ENCODE measurements around the gene FOXD3. TPM values are rescaled to one million over a fixed set of nuclear protein-coding genes. Genes with fewer than 3 reads are reported as not detected.
"Not testable (repeated sequence)": the region's sequence is repeated elsewhere in the genome, so short reads cannot be mapped to it uniquely, and the experiment has no call there.

Gene FOXD3
- total and polyA plus RNA-seq, 4 donors, result 0.52 to 1.7 TPM; not detected in 2

- Histone ChIP-seq H3K4me1 (ENCODE audit: control insufficient read depth in 1 of 2, insufficient read depth in 2 of 2, low read length in 2 of 2) (no peaks in the 10 kb centered on the region), H3K27ac (ENCODE audit: low read depth in 1 of 2, low read length in 2 of 2) (no peak overlapping the region), H3K9me3 (ENCODE audit: control insufficient read depth, low read length) (no peaks in the 10 kb centered on the region), H3K36me3 (ENCODE audit: control insufficient read depth in 1 of 2, insufficient read depth in 2 of 2, low read length in 1 of 2) (peaks cover 0 to 1% of the 10 kb centered on the region in 2 donors), H3K27me3 (ENCODE audit: control insufficient read depth in 1 of 2, insufficient read depth in 2 of 2, low read length in 1 of 2) (no peaks in the 10 kb centered on the region), H3K4me3 (ENCODE audit: low read length in 2 of 2) (no peak overlapping the region)
- peak in 1 of 2 donors; percentile 9 for DNase-seq
- WGBS, 2 donors, result 51 to 54% methylated on average over 2 of the region's 2 CpGs
- intact Hi-C loops (cut with DNase I), result no loop called here
- no peak for ATAC-seq (ENCODE audit: low FRiP score)
Measured at GRCh38 chr1:63342402-63342801, 20.0 kb downstream of the FOXD3 start.

GRCh38 chr1:63343922-63344321 lies 21.6 kb downstream of the FOXD3 start:
- H3K4me3 ChIP-seq (ENCODE audit: low read length in 2 of 2), result no peak overlapping the region
- H3K27ac ChIP-seq (ENCODE audit: low read depth in 1 of 2, low read length in 2 of 2), result no peak overlapping the region
- H3K27me3 ChIP-seq (ENCODE audit: control insufficient read depth in 1 of 2, insufficient read depth in 2 of 2, low read length in 1 of 2), result no peaks in the 10 kb centered on the region
- no peak for ATAC-seq (ENCODE audit: low FRiP score)
- H3K36me3 ChIP-seq (ENCODE audit: control insufficient read depth in 1 of 2, insufficient read depth in 2 of 2, low read length in 1 of 2), result peaks cover 0 to 1% of the 10 kb centered on the region in 2 donors
- H3K4me1 ChIP-seq (ENCODE audit: control insufficient read depth in 1 of 2, insufficient read depth in 2 of 2, low read length in 2 of 2), result no peaks in the 10 kb centered on the region
- DNase-seq, result no peak
- intact Hi-C loops (cut with DNase I), result no loop called here
- WGBS, 2 donors, result 12 to 36% methylated on average over 1 of the region's 1 CpG
- H3K9me3 ChIP-seq (ENCODE audit: control insufficient read depth, low read length), result no peaks in the 10 kb centered on the region

DNA sequence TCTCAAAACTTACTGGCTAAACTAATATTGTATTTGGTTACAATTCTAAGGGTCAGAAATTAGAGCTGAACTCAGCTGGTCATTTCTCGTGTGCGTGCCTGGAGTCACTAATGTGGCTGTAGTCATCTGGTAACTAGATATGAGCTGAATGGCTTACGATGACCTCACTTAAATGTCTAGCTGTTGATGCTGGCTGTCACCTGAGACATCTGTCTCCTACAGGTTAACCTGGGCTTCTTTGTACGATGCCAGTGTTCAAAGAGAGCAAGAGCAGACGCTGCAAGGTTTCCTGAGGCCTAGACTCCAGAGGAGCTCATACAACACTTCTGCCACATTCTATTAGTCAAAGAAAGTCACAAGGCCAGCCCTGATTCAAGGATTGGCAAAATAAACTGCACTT lies 28.0 kb downstream of the FOXD3 start:
- no peak overlapping the region for H3K4me3 ChIP-seq (ENCODE audit: low read length in 2 of 2)
- H3K27me3 ChIP-seq (ENCODE audit: control insufficient read depth in 1 of 2, insufficient read depth in 2 of 2, low read length in 1 of 2), result no peaks in the 10 kb centered on the region
- H3K36me3 ChIP-seq (ENCODE audit: control insufficient read depth in 1 of 2, insufficient read depth in 2 of 2, low read length in 1 of 2), result peaks cover 0 to 1% of the 10 kb centered on the region in 2 donors
- WGBS, 2 donors, result 90 to 94% methylated on average over 5 of the region's 5 CpGs
- intact Hi-C loops (cut with DNase I), result no loop called here
- H3K4me1 ChIP-seq (ENCODE audit: control insufficient read depth in 1 of 2, insufficient read depth in 2 of 2, low read length in 2 of 2), result no peaks in the 10 kb centered on the region
- ATAC-seq (ENCODE audit: low FRiP score) (no peak), DNase-seq (no peak)
- H3K9me3 ChIP-seq (ENCODE audit: control insufficient read depth, low read length), result no peaks in the 10 kb centered on the region
- H3K27ac ChIP-seq (ENCODE audit: low read depth in 1 of 2, low read length in 2 of 2), result no peak overlapping the region

- Histone ChIP-seq H3K9me3 (ENCODE audit: control insufficient read depth, low read length) (no peaks in the 10 kb centered on the region), H3K27me3 (ENCODE audit: control insufficient read depth in 1 of 2, insufficient read depth in 2 of 2, low read length in 1 of 2) (no peaks in the 10 kb centered on the region), H3K36me3 (ENCODE audit: control insufficient read depth in 1 of 2, insufficient read depth in 2 of 2, low read length in 1 of 2) (no peaks in the 10 kb centered on the region), H3K4me3 (ENCODE audit: low read length in 2 of 2) (no peak overlapping the region), H3K27ac (ENCODE audit: low read depth in 1 of 2, low read length in 2 of 2) (no peak overlapping the region), H3K4me1 (ENCODE audit: control insufficient read depth in 1 of 2, insufficient read depth in 2 of 2, low read length in 2 of 2) (no peaks in the 10 kb centered on the region)
- 58 to 78% methylated on average over 2 of the region's 2 CpGs for WGBS, 2 donors
- DNase-seq, result no peak
- no peak for ATAC-seq (ENCODE audit: low FRiP score)
- intact Hi-C loops (cut with DNase I), result no loop called here
Measured at GRCh38 chr1:63352736-63353135, 30.4 kb downstream of the FOXD3 start.

GRCh38 chr1:63356234-63356633 lies 33.9 kb downstream of the FOXD3 start:
- H3K9me3 ChIP-seq (ENCODE audit: control insufficient read depth, low read length); H3K4me3 ChIP-seq (ENCODE audit: low read length in 2 of 2); ATAC-seq (ENCODE audit: low FRiP score); H3K4me1 ChIP-seq (ENCODE audit: control insufficient read depth in 1 of 2, insufficient read depth in 2 of 2, low read length in 2 of 2); H3K36me3 ChIP-seq (ENCODE audit: control insufficient read depth in 1 of 2, insufficient read depth in 2 of 2, low read length in 1 of 2); intact Hi-C loops (cut with DNase I); H3K27ac ChIP-seq (ENCODE audit: low read depth in 1 of 2, low read length in 2 of 2); DNase-seq; H3K27me3 ChIP-seq (ENCODE audit: control insufficient read depth in 1 of 2, insufficient read depth in 2 of 2, low read length in 1 of 2): not testable (repeated sequence)
- 83 to 96% methylated on average over 2 of the region's 2 CpGs for WGBS, 2 donors

DNA sequence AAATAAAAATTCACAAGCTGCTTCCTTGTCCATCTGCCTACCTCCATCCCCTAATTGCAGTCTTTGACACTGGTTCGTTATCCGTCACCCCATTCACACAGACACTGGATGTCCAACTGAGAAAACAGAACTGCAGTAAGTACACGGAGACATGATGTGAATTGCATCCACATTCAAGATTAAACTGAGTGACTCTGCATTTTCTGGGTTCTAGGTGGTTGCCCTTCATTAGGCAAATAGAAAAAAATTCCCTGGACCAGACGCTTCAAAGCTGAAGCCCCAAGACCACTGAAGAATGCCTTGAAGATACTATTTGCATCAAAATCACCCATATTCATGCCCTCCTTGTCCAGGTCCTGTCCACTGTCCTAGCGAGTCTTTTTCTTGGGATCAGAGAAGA lies 37.2 kb downstream of the FOXD3 start:
- no peaks in the 10 kb centered on the region for H3K4me1 ChIP-seq (ENCODE audit: control insufficient read depth in 1 of 2, insufficient read depth in 2 of 2, low read length in 2 of 2)
- H3K4me3 ChIP-seq (ENCODE audit: low read length in 2 of 2), result no peak overlapping the region
- intact Hi-C loops (cut with DNase I), result no loop called here
- H3K27me3 ChIP-seq (ENCODE audit: control insufficient read depth in 1 of 2, insufficient read depth in 2 of 2, low read length in 1 of 2), result peaks cover 0 to 2% of the 10 kb centered on the region in 2 donors
- no peak for DNase-seq
- WGBS, 2 donors, result 83% methylated on average over 5 of the region's 5 CpGs
- H3K27ac ChIP-seq (ENCODE audit: low read depth in 1 of 2, low read length in 2 of 2), result no peak overlapping the region
- no peaks in the 10 kb centered on the region for H3K36me3 ChIP-seq (ENCODE audit: control insufficient read depth in 1 of 2, insufficient read depth in 2 of 2, low read length in 1 of 2)
- no peak for ATAC-seq (ENCODE audit: low FRiP score)
- no peaks in the 10 kb centered on the region for H3K9me3 ChIP-seq (ENCODE audit: control insufficient read depth, low read length)

- WGBS, 2 donors, result 69 to 82% methylated on average over 1 of the region's 1 CpG
- ATAC-seq (ENCODE audit: low FRiP score) (no peak), DNase-seq (no peak)
- no peak overlapping the region for H3K27ac ChIP-seq (ENCODE audit: low read depth in 1 of 2, low read length in 2 of 2)
- H3K36me3 ChIP-seq (ENCODE audit: control insufficient read depth in 1 of 2, insufficient read depth in 2 of 2, low read length in 1 of 2), result no peaks in the 10 kb centered on the region
- intact Hi-C loops (cut with DNase I), result no loop called here
- no peaks in the 10 kb centered on the region for H3K4me1 ChIP-seq (ENCODE audit: control insufficient read depth in 1 of 2, insufficient read depth in 2 of 2, low read length in 2 of 2)
- no peaks in the 10 kb centered on the region for H3K9me3 ChIP-seq (ENCODE audit: control insufficient read depth, low read length)
- peaks cover 0 to 2% of the 10 kb centered on the region in 2 donors for H3K27me3 ChIP-seq (ENCODE audit: control insufficient read depth in 1 of 2, insufficient read depth in 2 of 2, low read length in 1 of 2)
- H3K4me3 ChIP-seq (ENCODE audit: low read length in 2 of 2), result no peak overlapping the region
Measured at GRCh38 chr1:63362073-63362472, 39.7 kb downstream of the FOXD3 start.

DNA sequence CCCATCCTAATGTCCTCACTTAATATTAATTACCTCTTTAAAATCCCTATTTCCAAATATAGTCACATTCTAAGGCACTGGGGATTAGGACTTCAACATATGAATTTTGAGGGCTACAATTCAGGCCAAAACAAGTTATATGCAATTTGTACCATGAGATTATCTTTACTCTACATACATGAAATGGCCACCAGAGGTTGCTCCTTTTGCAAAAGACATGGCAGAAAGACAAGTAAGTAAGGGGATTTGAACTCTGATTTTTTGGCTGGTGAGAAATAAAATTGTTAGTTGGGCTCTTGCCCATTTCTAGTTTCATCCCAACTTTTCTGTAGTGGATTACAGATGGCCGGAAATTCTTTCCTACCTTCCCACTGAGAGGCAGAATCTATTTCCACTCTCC lies 40.2 kb downstream of the FOXD3 start:
- H3K9me3 ChIP-seq (ENCODE audit: control insufficient read depth, low read length), result no peaks in the 10 kb centered on the region
- 82 to 83% methylated on average over 1 of the region's 1 CpG for WGBS, 2 donors
- no peaks in the 10 kb centered on the region for H3K4me1 ChIP-seq (ENCODE audit: control insufficient read depth in 1 of 2, insufficient read depth in 2 of 2, low read length in 2 of 2)
- DNase-seq (no peak), ATAC-seq (ENCODE audit: low FRiP score) (no peak)
- H3K27ac ChIP-seq (ENCODE audit: low read depth in 1 of 2, low read length in 2 of 2), result no peak overlapping the region
- intact Hi-C loops (cut with DNase I), result no loop called here
- no peak overlapping the region for H3K4me3 ChIP-seq (ENCODE audit: low read length in 2 of 2)
- no peaks in the 10 kb centered on the region for H3K36me3 ChIP-seq (ENCODE audit: control insufficient read depth in 1 of 2, insufficient read depth in 2 of 2, low read length in 1 of 2)
- peaks cover 0 to 2% of the 10 kb centered on the region in 2 donors for H3K27me3 ChIP-seq (ENCODE audit: control insufficient read depth in 1 of 2, insufficient read depth in 2 of 2, low read length in 1 of 2)

DNA sequence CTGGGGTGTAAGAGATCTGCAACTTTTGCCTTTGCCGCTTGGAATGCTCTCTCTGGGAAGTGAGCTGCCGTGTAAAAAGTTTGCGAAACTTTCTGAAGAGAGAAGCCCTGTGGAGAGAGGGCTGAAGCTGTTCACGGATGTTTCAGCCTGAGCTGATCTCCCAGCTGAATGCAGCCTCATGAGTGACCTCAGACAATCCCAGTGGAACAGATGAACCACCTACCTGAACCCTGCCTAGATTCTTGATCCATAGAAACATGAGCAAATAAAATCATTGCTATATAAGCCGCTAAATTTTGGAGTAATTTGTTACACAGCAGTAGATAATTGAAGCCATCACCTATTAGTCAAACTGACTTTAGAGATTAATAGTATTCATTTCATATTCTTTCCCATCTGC lies 40.6 kb downstream of the FOXD3 start:
- Histone ChIP-seq H3K9me3 (ENCODE audit: control insufficient read depth, low read length) (no peaks in the 10 kb centered on the region), H3K36me3 (ENCODE audit: control insufficient read depth in 1 of 2, insufficient read depth in 2 of 2, low read length in 1 of 2) (no peaks in the 10 kb centered on the region), H3K4me1 (ENCODE audit: control insufficient read depth in 1 of 2, insufficient read depth in 2 of 2, low read length in 2 of 2) (no peaks in the 10 kb centered on the region), H3K27ac (ENCODE audit: low read depth in 1 of 2, low read length in 2 of 2) (no peak overlapping the region), H3K4me3 (ENCODE audit: low read length in 2 of 2) (no peak overlapping the region), H3K27me3 (ENCODE audit: control insufficient read depth in 1 of 2, insufficient read depth in 2 of 2, low read length in 1 of 2) (peaks cover 0 to 2% of the 10 kb centered on the region in 2 donors)
- ATAC-seq (ENCODE audit: low FRiP score) (no peak), DNase-seq (no peak)
- WGBS, 2 donors, result 86 to 87% methylated on average over 5 of the region's 5 CpGs
- intact Hi-C loops (cut with DNase I), result no loop called here
